Breast epithelium (tissue), 4 donors: ENCODE results near the gene CTDSPL. TPM values are rescaled to one million over a fixed set of nuclear protein-coding genes. Genes with fewer than 3 reads are reported as not detected.

Source experiments
- DNase-seq, 2 donors: peaks; one replicate each; pipeline ENCODE4 v3.0.0-alpha.2; 2019; ENCODE audit warnings: low spot score in 2 of 2
- H3K27ac ChIP-seq, 2 donors: fragments of 200-600 bp; sonication (generic) in 1 of 2; one replicate each; pipeline ENCODE4 v1.5.1; 2016 to 2019; ENCODE audit warnings: mild to moderate bottlenecking in 1 of 2
- H3K27me3 ChIP-seq, 2 donors: fragments of 200-600 bp; sonication (generic) in 1 of 2; one replicate each; pipeline versions ENCODE4 v1.5.1 to v1.6.0; 2017 to 2019; ENCODE audit warnings: control low read depth in 1 of 2, mild to moderate bottlenecking in 1 of 2
- H3K36me3 ChIP-seq: fragments of 200-600 bp; one replicate; pipeline ENCODE4 v1.5.1; 2019
- H3K4me1 ChIP-seq, 2 donors: fragments of 200-600 bp; sonication (generic); one replicate each; pipeline ENCODE4 v1.5.1; 2016 to 2019; ENCODE audit warnings: control low read depth in 1 of 2
- H3K4me3 ChIP-seq, 3 donors: fragments of 200-600 bp; sonication (generic); 1 replicate in 2 of 3; 2 replicates in 1 of 3; pipeline ENCODE4 v1.5.1; 2016 to 2019; ENCODE audit warnings: mild to moderate bottlenecking in 3 of 3, moderate library complexity in 2 of 3
- H3K9me3 ChIP-seq, 2 donors: fragments of 200-600 bp; sonication (generic) in 1 of 2; one replicate each; pipeline ENCODE4 v1.5.1; 2016 to 2019; ENCODE audit warnings: control low read depth in 1 of 2
- CTCF ChIP-seq, 3 donors: fragments of 450-650 bp; IDR thresholded peaks; one replicate each; pipeline ENCODE4 v1.5.1; 2016 to 2017; ENCODE audit warnings: antibody characterized with exemption in 3 of 3, mild to moderate bottlenecking in 3 of 3, moderate library complexity in 3 of 3
- POLR2A ChIP-seq: fragments of 450-650 bp; IDR thresholded peaks from one replicate; pipeline ENCODE4 v1.6.1; 2016; ENCODE audit warnings: antibody characterized with exemption, mild to moderate bottlenecking, moderate library complexity
- POLR2AphosphoS5 ChIP-seq, 3 donors: sonication (generic); formaldehyde crosslinking; IDR thresholded peaks; one replicate each; pipeline ENCODE4 v1.6.1; 2017; ENCODE audit warnings: antibody characterized with exemption in 3 of 3
- intact Hi-C: fragments of 100-400 bp; cut with DNase I; formaldehyde crosslinking; loops from one replicate; pipeline ENCODE4 v1.15.1; 2023; ENCODE audit warnings: low total_unique reads
- total RNA-seq, 3 donors: library from RNA; depleted of rRNA; stranded (reverse); fragments of >200 nt; gene quantifications; one replicate each; pipeline ENCODE4 v1.1.0, GENCODE V29; 2016

The CTDSPL gene
- total RNA-seq, 3 donors from 2014 or later, result 40.0 to 80.8 (median 63.1) TPM

- H3K36me3 ChIP-seq, result no peaks in the 10 kb centered on the region
- no peak for DNase-seq
- H3K27me3 ChIP-seq, result no peaks in the 10 kb centered on the region
- no peaks in the 10 kb centered on the region for H3K9me3 ChIP-seq
- TF ChIP-seq POLR2A (no peak), CTCF (IDR thresholded peaks at IDR 0.05) (no peak), POLR2AphosphoS5 (IDR thresholded peaks at IDR 0.05) (no peak)
- no peak overlapping the region for H3K4me3 ChIP-seq
- H3K4me1 ChIP-seq, result no peaks in the 10 kb centered on the region
- intact Hi-C loops, result no loop called here
- H3K27ac ChIP-seq, result no peak overlapping the region
Measured at GRCh38 chr3:37820286-37820685, 41.4 kb upstream of the CTDSPL start.

- H3K27ac ChIP-seq, result no peak overlapping the region
- no peak for DNase-seq
- H3K36me3 ChIP-seq, result no peaks in the 10 kb centered on the region
- no peaks in the 10 kb centered on the region for H3K4me1 ChIP-seq
- intact Hi-C loops, result no loop called here
- TF ChIP-seq POLR2AphosphoS5 (IDR thresholded peaks at IDR 0.05), result no peak
- no peak for TF ChIP-seq CTCF (IDR thresholded peaks at IDR 0.05)
- TF ChIP-seq POLR2A, result no peak
- no peaks in the 10 kb centered on the region for H3K27me3 ChIP-seq
- no peaks in the 10 kb centered on the region for H3K9me3 ChIP-seq
- H3K4me3 ChIP-seq, result no peak overlapping the region
Measured at GRCh38 chr3:37823189-37823588, 38.5 kb upstream of the CTDSPL start.

GRCh38 chr3:37824090-37824953, 37.4 kb upstream of the CTDSPL start:
- no peak overlapping the region for H3K4me3 ChIP-seq
- DNase-seq, result no peak
- H3K9me3 ChIP-seq, result no peaks in the 10 kb centered on the region
- H3K4me1 ChIP-seq, result no peaks in the 10 kb centered on the region
- H3K27ac ChIP-seq, result no peak overlapping the region
- H3K36me3 ChIP-seq, result no peaks in the 10 kb centered on the region
- no peaks in the 10 kb centered on the region for H3K27me3 ChIP-seq
- intact Hi-C loops, result no loop called here
- TF ChIP-seq POLR2AphosphoS5 (IDR thresholded peaks at IDR 0.05) (no peak), CTCF (IDR thresholded peaks at IDR 0.05) (no peak), POLR2A (no peak)

GRCh38 chr3:37824954-37825328, 36.7 kb upstream of the CTDSPL start:
- no peaks in the 10 kb centered on the region for H3K9me3 ChIP-seq
- H3K27ac ChIP-seq, result no peak overlapping the region
- intact Hi-C loops, result no loop called here
- TF ChIP-seq CTCF (IDR thresholded peaks at IDR 0.05), result no peak
- TF ChIP-seq POLR2A, result no peak
- TF ChIP-seq POLR2AphosphoS5 (IDR thresholded peaks at IDR 0.05), result no peak
- no peaks in the 10 kb centered on the region for H3K36me3 ChIP-seq
- no peak overlapping the region for H3K4me3 ChIP-seq
- no peaks in the 10 kb centered on the region for H3K4me1 ChIP-seq
- DNase-seq, result no peak
- H3K27me3 ChIP-seq, result no peaks in the 10 kb centered on the region

GRCh38 chr3:37825744-37826400, 35.8 kb upstream of the CTDSPL start:
- intact Hi-C loops, result no loop called here
- no peaks in the 10 kb centered on the region for H3K27me3 ChIP-seq
- H3K36me3 ChIP-seq, result no peaks in the 10 kb centered on the region
- TF ChIP-seq POLR2A, result no peak
- no peak for TF ChIP-seq POLR2AphosphoS5 (IDR thresholded peaks at IDR 0.05)
- no peak for TF ChIP-seq CTCF (IDR thresholded peaks at IDR 0.05)
- no peaks in the 10 kb centered on the region for H3K4me1 ChIP-seq
- H3K4me3 ChIP-seq, result no peak overlapping the region
- DNase-seq, result no peak
- H3K27ac ChIP-seq, result no peak overlapping the region
- no peaks in the 10 kb centered on the region for H3K9me3 ChIP-seq
